ENCODE results near the gene NFASC.

Gene NFASC

GRCh38 chr1:204947747-204948146, 77.1 kb downstream of the NFASC start:
- no peak for DNase-seq (ENCODE audit: low read depth)
- no peak overlapping the region for H3K4me3 ChIP-seq (ENCODE audit: control insufficient read depth, low read depth, low read length)
- no peak for TF ChIP-seq CTCF (conservative IDR thresholded peaks at IDR 0.05; ENCODE audit: control insufficient read depth, insufficient read depth, low read depth, low read length)

GRCh38 chr1:204950353-204951001, 79.8 kb downstream of the NFASC start:
- TF ChIP-seq CTCF (conservative IDR thresholded peaks at IDR 0.05; ENCODE audit: control insufficient read depth, insufficient read depth, low read depth, low read length): no peak
- DNase-seq (ENCODE audit: low read depth): no peak
- no peak overlapping the region for H3K4me3 ChIP-seq (ENCODE audit: control insufficient read depth, low read depth, low read length)

- DNase-seq (ENCODE audit: low read depth): no peak
- no peak overlapping the region for H3K4me3 ChIP-seq (ENCODE audit: control insufficient read depth, low read depth, low read length)
- TF ChIP-seq CTCF (conservative IDR thresholded peaks at IDR 0.05; ENCODE audit: control insufficient read depth, insufficient read depth, low read depth, low read length): no peak
These were observed 88.0 kb downstream of the NFASC start for GRCh38 chr1:204958317-204959307.

- H3K4me3 ChIP-seq (ENCODE audit: control insufficient read depth, low read depth, low read length): no peak overlapping the region
- no peak for TF ChIP-seq CTCF (conservative IDR thresholded peaks at IDR 0.05; ENCODE audit: control insufficient read depth, insufficient read depth, low read depth, low read length)
- DNase-seq (ENCODE audit: low read depth): no peak
These were observed 88.7 kb downstream of the NFASC start for GRCh38 chr1:204959374-204959773.

GRCh38 chr1:204959836-204960235, 89.2 kb downstream of the NFASC start:
- H3K4me3 ChIP-seq (ENCODE audit: control insufficient read depth, low read depth, low read length): no peak overlapping the region
- TF ChIP-seq CTCF (conservative IDR thresholded peaks at IDR 0.05; ENCODE audit: control insufficient read depth, insufficient read depth, low read depth, low read length): no peak
- DNase-seq (ENCODE audit: low read depth): no peak

GRCh38 chr1:204960306-204961125, 89.9 kb downstream of the NFASC start:
- no peak for TF ChIP-seq CTCF (conservative IDR thresholded peaks at IDR 0.05; ENCODE audit: control insufficient read depth, insufficient read depth, low read depth, low read length)
- no peak overlapping the region for H3K4me3 ChIP-seq (ENCODE audit: control insufficient read depth, low read depth, low read length)
- DNase-seq (ENCODE audit: low read depth): no peak

All from fibroblast of mammary gland (primary cell).